ENCODE measurements around the gene ZNF678. TPM values are rescaled to one million over a fixed set of nuclear protein-coding genes. Genes with fewer than 3 reads are reported as not detected.
"Not testable (repeated sequence)": the region's sequence is repeated elsewhere in the genome, so short reads cannot be mapped to it uniquely, and the experiment has no call there.

The ZNF678 gene
- total and polyA plus RNA-seq, 2 donors (not counting 1 experiment from before 2014, with no cell fraction given), result 5.5 to 16.0 TPM

- TF ChIP-seq CTCF (IDR thresholded peaks at IDR 0.05) (no peak), EZH2 (IDR thresholded peaks at IDR 0.05; ENCODE audit: borderline replicate concordance, insufficient read depth, low read depth, low read length, poor library complexity, severe bottlenecking) (no peak)
- Mint-ChIP-seq H3K9me3 (ENCODE audit: insufficient read depth) (peaks cover 22% of the 10 kb centered on the region), H3K4me1 (no peaks in the 10 kb centered on the region), H3K27me3 (no peaks in the 10 kb centered on the region), H3K27ac (no peak overlapping the region), H3K4me3 (no peak overlapping the region)
- CTCF ChIA-PET, result no interaction called here
- H4K20me1 ChIP-seq (ENCODE audit: control insufficient read depth, insufficient read depth, low read length, poor library complexity, severe bottlenecking), result no peaks in the 10 kb centered on the region
- no peaks in the 10 kb centered on the region for H3K79me2 ChIP-seq (ENCODE audit: control insufficient read depth, insufficient read depth, low read length)
- POLR2A ChIA-PET, result no interaction called here
- H3K4me3 ChIP-seq (ENCODE audit: control extremely low read depth in 1 of 5, extremely low read depth in 1 of 5, insufficient read depth in 1 of 5, low read depth in 2 of 5, low read length in 4 of 5), result no peak overlapping the region
- ATAC-seq (ENCODE audit: low read depth) (no peak), DNase-seq (no peak)
- no peak overlapping the region for H2AFZ ChIP-seq (ENCODE audit: insufficient read depth, low read depth, low read length, poor library complexity, severe bottlenecking)
- H3K4me1 ChIP-seq (ENCODE audit: control insufficient read depth in 2 of 2, insufficient read depth in 2 of 2, low read length in 2 of 2), result no peaks in the 10 kb centered on the region
- no peak overlapping the region for H3K9ac ChIP-seq (ENCODE audit: low read length)
- WGBS (ENCODE audit: insufficient coverage), result 100% methylated on average over 1 of the region's 3 CpGs
- no peak overlapping the region for H3K27ac ChIP-seq (ENCODE audit: low read length in 2 of 2)
- H3K9me3 ChIP-seq (ENCODE audit: control extremely low read depth in 1 of 3, control insufficient read depth in 2 of 3, insufficient read depth in 1 of 3, low read length in 2 of 3), result peaks cover 3 to 51% (median 22%) of the 10 kb centered on the region in 3 donors
- H3K36me3 ChIP-seq (replicated peaks in 1 of 2; ENCODE audit: control extremely low read depth in 1 of 2, control insufficient read depth in 1 of 2, extremely low read depth in 1 of 2, insufficient read depth in 2 of 2, low read length in 1 of 2), result no peaks in the 10 kb centered on the region
- H3K27me3 ChIP-seq (replicated peaks in 1 of 4; ENCODE audit: control extremely low read depth in 1 of 4, control insufficient read depth in 3 of 4, insufficient read depth in 4 of 4, low read length in 3 of 4), result no peaks in the 10 kb centered on the region
- H3K4me2 ChIP-seq (replicated peaks; ENCODE audit: low read depth, low read length, poor library complexity, severe bottlenecking), result no peak overlapping the region
- intact Hi-C loops (cut with micrococcal nuclease), result no loop called here
Observed at GRCh38 chr1:227697321-227697864, 134.0 kb downstream of the ZNF678 start.

- CTCF ChIA-PET; H3K79me2 ChIP-seq (ENCODE audit: control insufficient read depth, insufficient read depth, low read length); H2AFZ ChIP-seq (ENCODE audit: insufficient read depth, low read depth, low read length, poor library complexity, severe bottlenecking); H3K27me3 Mint-ChIP-seq; H3K4me3 ChIP-seq (ENCODE audit: control extremely low read depth in 1 of 5, extremely low read depth in 1 of 5, insufficient read depth in 1 of 5, low read depth in 2 of 5, low read length in 4 of 5); H3K9ac ChIP-seq (ENCODE audit: low read length); H3K36me3 ChIP-seq (replicated peaks in 1 of 2; ENCODE audit: control extremely low read depth in 1 of 2, control insufficient read depth in 1 of 2, extremely low read depth in 1 of 2, insufficient read depth in 2 of 2, low read length in 1 of 2); H3K27ac ChIP-seq (ENCODE audit: low read length in 2 of 2); H3K27me3 ChIP-seq (replicated peaks in 1 of 4; ENCODE audit: control extremely low read depth in 1 of 4, control insufficient read depth in 3 of 4, insufficient read depth in 4 of 4, low read length in 3 of 4); H3K4me2 ChIP-seq (replicated peaks; ENCODE audit: low read depth, low read length, poor library complexity, severe bottlenecking); intact Hi-C loops (cut with micrococcal nuclease); H4K20me1 ChIP-seq (ENCODE audit: control insufficient read depth, insufficient read depth, low read length, poor library complexity, severe bottlenecking); H3K4me1 ChIP-seq (ENCODE audit: control insufficient read depth in 2 of 2, insufficient read depth in 2 of 2, low read length in 2 of 2); H3K4me3 Mint-ChIP-seq; H3K4me1 Mint-ChIP-seq; POLR2A ChIA-PET; ATAC-seq (ENCODE audit: low read depth); H3K27ac Mint-ChIP-seq; DNase-seq: not testable (repeated sequence)
- no CpG with 5 or more reads among the region's 1 CpG for WGBS (ENCODE audit: insufficient coverage)
- H3K9me3 ChIP-seq (ENCODE audit: control extremely low read depth in 1 of 3, control insufficient read depth in 2 of 3, insufficient read depth in 1 of 3, low read length in 2 of 3), result peaks cover 3 to 33% (median 12%) of the 10 kb centered on the region in 3 donors
- peaks cover 36% of the 10 kb centered on the region for H3K9me3 Mint-ChIP-seq (ENCODE audit: insufficient read depth)
Observed at GRCh38 chr1:227701631-227702030, 138.3 kb downstream of the ZNF678 start.

All from B cell (primary cell).